Kidney epithelial cell (primary cell): ENCODE results near the gene CDK9. TPM values are rescaled to one million over a fixed set of nuclear protein-coding genes. Genes with fewer than 3 reads are reported as not detected.
"Not testable (repeated sequence)": the region's sequence is repeated elsewhere in the genome, so short reads cannot be mapped to it uniquely, and the experiment has no call there.

Experiments
- DNase-seq: peaks from one replicate; pipeline ENCODE4 v3.0.0-alpha.2; 2010; ENCODE audit warnings: low read depth
- H3K27me3 ChIP-seq: 2 replicates; pipeline ENCODE4 v1.6.0; 2011; ENCODE audit warnings: low read length; ENCODE audit not compliant: control insufficient read depth, insufficient read depth
- H3K36me3 ChIP-seq: 2 replicates; pipeline ENCODE4 v1.5.1; 2011; ENCODE audit warnings: low read length; ENCODE audit not compliant: control insufficient read depth, insufficient read depth
- H3K4me3 ChIP-seq: 2 replicates; pipeline ENCODE4 v1.5.1; 2011; ENCODE audit warnings: low read depth, mild to moderate bottlenecking, control low read depth, low read length
- total RNA-seq: library from RNA; depleted of rRNA; stranded (reverse); fragments of >200 nt; gene quantifications from 2 replicates; pipeline ENCODE4 v1.2.3, GENCODE V29; 2015
- TF ChIP-seq, protein P1 (sequence below): IDR thresholded peaks from 2 replicates; pipeline ENCODE4 v1.5.1; 2011; ENCODE audit warnings: mild to moderate bottlenecking, moderate library complexity, low read length, control low read depth, inconsistent platforms; ENCODE audit not compliant: insufficient read depth, poor library complexity, severe bottlenecking

The CDK9 gene
- total RNA-seq, 1 donor from 2014 or later = 47.3 TPM

DNA sequence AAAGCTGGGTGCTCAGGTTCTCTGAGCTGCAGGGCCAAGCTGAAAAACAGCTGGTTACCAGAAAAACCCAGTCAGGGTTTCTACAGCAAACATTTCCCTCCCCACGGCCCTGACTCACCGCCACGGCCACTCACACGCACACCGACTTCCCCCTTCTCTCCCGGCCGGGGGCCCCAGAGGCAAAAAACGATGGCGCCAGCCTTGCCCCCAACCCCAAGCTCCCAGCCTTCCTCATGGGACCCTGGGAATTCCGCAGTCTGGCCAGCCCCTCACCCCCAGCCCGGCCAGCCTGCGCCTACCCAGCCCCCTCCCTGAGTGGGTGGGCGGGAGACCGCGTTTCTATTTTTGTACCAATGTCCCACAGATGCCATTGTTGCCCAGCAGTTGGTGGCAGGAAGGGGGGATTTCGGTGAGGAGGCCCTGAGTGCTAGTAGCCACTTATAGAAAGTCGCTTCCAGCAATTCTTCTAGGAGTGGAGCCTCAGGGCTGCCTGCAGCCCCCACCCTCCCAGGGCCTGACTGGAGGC, 50.2 kb downstream of the CDK9 start:
- Histone ChIP-seq H3K4me3 (no peak overlapping the region), H3K27me3 (no peaks in the 10 kb centered on the region), H3K36me3 (no peaks in the 10 kb centered on the region)
- TF ChIP-seq, protein P1, sequence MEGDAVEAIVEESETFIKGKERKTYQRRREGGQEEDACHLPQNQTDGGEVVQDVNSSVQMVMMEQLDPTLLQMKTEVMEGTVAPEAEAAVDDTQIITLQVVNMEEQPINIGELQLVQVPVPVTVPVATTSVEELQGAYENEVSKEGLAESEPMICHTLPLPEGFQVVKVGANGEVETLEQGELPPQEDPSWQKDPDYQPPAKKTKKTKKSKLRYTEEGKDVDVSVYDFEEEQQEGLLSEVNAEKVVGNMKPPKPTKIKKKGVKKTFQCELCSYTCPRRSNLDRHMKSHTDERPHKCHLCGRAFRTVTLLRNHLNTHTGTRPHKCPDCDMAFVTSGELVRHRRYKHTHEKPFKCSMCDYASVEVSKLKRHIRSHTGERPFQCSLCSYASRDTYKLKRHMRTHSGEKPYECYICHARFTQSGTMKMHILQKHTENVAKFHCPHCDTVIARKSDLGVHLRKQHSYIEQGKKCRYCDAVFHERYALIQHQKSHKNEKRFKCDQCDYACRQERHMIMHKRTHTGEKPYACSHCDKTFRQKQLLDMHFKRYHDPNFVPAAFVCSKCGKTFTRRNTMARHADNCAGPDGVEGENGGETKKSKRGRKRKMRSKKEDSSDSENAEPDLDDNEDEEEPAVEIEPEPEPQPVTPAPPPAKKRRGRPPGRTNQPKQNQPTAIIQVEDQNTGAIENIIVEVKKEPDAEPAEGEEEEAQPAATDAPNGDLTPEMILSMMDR = no peak
- DNase-seq = no peak

DNA sequence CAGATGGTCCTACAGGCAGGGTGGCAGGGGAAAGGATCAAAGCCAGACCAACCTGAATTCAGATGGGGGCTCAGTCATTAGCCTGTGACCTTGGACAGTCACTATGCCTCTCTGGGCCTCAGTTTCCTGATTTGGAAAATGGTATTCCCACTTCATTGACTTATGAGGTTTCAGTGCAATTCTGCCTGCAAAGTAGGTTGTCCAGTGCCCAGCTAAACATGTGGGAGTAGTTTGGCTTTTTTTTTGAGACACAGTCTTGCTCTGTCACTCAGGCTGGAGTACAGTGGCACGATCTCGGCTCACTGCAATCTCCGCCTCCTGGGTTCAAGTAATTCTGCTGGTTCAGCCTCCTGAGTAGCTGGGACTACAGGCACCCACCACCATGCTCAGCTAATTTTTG, 50.7 kb downstream of the CDK9 start:
- not testable (repeated sequence) for H3K27me3 ChIP-seq, DNase-seq, H3K36me3 ChIP-seq, H3K4me3 ChIP-seq

DNA sequence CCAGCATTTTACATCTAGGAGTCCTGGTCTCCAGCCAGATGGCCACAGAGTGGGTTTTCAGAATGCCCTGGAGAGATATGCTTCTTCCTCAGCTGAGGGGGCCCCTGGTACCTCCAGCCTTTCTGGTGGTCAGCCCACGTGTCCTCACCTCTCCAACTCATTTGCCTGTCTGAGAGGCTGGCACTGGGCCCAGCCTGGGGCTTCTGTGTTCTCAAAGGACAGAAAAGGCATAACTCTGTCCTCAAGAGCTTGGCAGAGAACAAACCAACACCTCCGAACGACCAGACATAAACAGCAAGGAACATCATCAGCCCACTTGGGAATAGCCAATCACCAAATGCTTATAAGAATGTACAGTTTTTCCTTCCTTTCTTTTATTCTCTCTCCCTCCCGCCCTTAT, 51.5 kb downstream of the CDK9 start:
- H3K4me3 ChIP-seq = no peak overlapping the region
- no peaks in the 10 kb centered on the region for H3K36me3 ChIP-seq
- no peak for DNase-seq
- H3K27me3 ChIP-seq = no peaks in the 10 kb centered on the region
- TF ChIP-seq, protein P1 = no peak

DNA sequence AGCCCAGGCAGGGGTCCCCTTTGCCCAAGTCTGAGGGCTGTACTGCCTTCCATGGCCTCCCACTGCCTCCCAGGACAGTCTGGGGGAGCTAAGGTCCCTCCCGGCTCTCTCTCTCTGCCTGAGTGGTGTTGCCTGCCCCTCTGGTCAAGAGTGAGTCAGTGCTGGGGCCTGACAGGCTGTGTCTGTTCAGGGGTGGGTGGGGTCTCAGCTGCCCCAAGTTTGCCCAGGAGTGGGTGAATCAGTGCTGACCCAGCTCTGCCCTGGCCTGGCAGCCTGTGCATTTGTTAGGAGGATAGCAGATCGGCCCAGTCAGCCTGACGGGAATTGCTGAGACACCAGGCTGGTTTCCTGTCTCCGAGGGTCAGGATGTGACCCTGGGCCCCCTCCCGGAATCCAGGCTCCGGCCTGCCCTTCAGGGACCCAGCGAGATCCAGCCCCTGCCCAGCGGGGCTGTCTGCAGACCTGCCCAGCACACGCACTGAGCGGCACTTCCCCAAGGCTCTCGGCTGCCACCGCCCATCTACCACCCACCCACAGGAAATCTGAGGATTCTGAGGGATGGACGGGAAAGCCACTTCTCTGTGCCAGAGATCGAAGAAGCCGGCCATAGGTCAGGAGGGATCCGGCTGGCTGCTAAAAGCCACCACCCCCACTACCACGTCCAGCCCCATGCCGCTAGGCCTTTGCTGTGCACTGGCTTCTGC, 52.7 kb downstream of the CDK9 start:
- DNase-seq = peak; percentile 75
- no peaks in the 10 kb centered on the region for H3K27me3 ChIP-seq
- TF ChIP-seq, protein P1 = no peak
- no peak overlapping the region for H3K4me3 ChIP-seq
- H3K36me3 ChIP-seq = no peaks in the 10 kb centered on the region

Other genes starting within 250 kb of the CDK9 start
- gene STXBP1, start 173.8 kb upstream of the CDK9 start, total RNA-seq = 23.8 and 27.5 TPM in 2 replicates
- gene CFAP157, start 79.0 kb upstream of the CDK9 start, total RNA-seq = 0.07 TPM in 1 of 2 replicates, not detected in the other
- gene PTRH1, start 70.4 kb upstream of the CDK9 start, total RNA-seq = 36.5 and 43.6 TPM in 2 replicates
- not detected in 2 replicates for gene TTC16, start 70.0 kb upstream of the CDK9 start, total RNA-seq
- 13.3 and 13.4 TPM in 2 replicates for gene TOR2A, start 50.7 kb upstream of the CDK9 start, total RNA-seq
- gene SH2D3C, start 7.4 kb upstream of the CDK9 start, total RNA-seq = 0.17 and 0.27 TPM in 2 replicates
- gene FPGS, start 16.8 kb downstream of the CDK9 start, total RNA-seq = 92.5 and 131 TPM in 2 replicates
- gene ENG, start 68.6 kb downstream of the CDK9 start, total RNA-seq = 3.4 and 6.3 TPM in 2 replicates
- 44.8 and 56.4 TPM in 2 replicates for gene AK1, start 91.6 kb downstream of the CDK9 start, total RNA-seq
- 25.6 and 31.1 TPM in 2 replicates for gene ST6GALNAC6, start 113.6 kb downstream of the CDK9 start, total RNA-seq
- 21.0 and 32.5 TPM in 2 replicates for gene ST6GALNAC4, start 131.0 kb downstream of the CDK9 start, total RNA-seq
- 3.6 and 4.2 TPM in 2 replicates for gene PIP5KL1, start 144.7 kb downstream of the CDK9 start, total RNA-seq
- 31.8 and 33.1 TPM in 2 replicates for gene DPM2, start 151.8 kb downstream of the CDK9 start, total RNA-seq
- gene EEIG1, start 195.0 kb downstream of the CDK9 start, total RNA-seq = 16.5 and 29.4 TPM in 2 replicates